ENCODE measurements around the gene TTLL11. TPM values are rescaled to one million over a fixed set of nuclear protein-coding genes. Genes with fewer than 3 reads are reported as not detected.

TTLL11 gene
- total RNA-seq, 2 experiments from 2014 or later: 1.5 to 2.1 TPM

DNA sequence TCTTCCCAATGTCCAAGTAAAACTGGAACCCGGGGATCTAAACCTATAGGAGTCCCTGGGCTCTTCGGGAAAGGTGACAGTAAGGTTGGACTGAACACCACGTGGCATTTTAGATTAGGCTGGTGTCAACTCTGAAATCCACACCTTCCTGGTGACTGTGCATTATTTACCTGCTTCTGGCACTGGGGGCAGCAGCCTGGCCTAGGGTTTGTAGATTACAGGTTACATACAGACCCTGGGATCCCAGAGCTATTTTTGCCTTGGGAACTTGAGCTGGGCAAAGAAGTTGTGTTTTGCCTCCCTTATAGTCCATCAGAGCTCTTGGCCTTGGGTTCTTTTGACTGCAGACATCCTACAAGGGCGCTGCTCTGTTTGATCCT is 268.5 kb downstream of the TTLL11 start:
- H3K36me3 Mint-ChIP-seq (ENCODE audit: low read depth): no peaks in the 10 kb centered on the region
- H3K27me3 Mint-ChIP-seq: no peaks in the 10 kb centered on the region
- CTCF ChIA-PET: no interaction called here
- H3K4me3 Mint-ChIP-seq: no peak overlapping the region
- POLR2A ChIA-PET: no interaction called here
- H3K27ac Mint-ChIP-seq: no peak overlapping the region
- DNase-seq: no peak
- no peaks in the 10 kb centered on the region for H3K9me3 Mint-ChIP-seq
- H3K4me1 Mint-ChIP-seq: no peaks in the 10 kb centered on the region

DNA sequence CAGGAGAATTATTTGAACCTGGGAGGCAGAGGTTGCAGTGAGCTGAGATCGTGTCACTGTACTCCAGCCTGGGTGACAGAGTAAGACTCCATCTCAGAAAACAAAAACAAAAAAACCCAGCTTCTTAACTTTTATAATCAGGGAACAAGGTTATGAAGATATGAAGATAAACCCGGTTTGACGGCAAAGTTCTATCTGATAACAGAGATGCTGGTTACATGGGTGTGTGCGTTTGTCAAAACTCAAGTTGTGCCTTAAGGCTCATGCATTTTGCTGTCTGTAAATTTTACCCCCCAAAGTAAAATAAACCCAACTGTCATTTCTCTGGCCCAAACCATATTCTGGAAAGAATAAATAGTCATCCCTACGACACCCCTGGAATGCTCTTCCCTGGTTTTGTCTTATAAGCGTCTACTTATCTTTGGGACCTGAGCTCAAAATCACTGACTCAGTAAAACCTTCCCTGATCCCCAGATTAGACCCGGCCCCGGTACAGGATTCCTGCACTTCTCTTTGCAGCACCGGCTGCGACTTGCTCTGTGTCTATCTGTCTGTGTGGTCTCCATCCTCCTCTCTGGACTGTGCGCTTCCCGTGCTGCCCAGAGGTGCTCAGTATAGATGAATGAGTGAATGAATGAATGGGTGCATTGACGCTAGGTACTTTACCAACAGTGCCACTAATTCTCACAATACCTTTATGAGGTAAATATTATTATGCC is 269.5 kb downstream of the TTLL11 start:
- H3K36me3 Mint-ChIP-seq (ENCODE audit: low read depth): no peaks in the 10 kb centered on the region
- no peak overlapping the region for H3K27ac Mint-ChIP-seq
- no peaks in the 10 kb centered on the region for H3K27me3 Mint-ChIP-seq
- ChIA-PET CTCF (no interaction called here), POLR2A (no interaction called here)
- H3K4me1 Mint-ChIP-seq: no peaks in the 10 kb centered on the region
- no peak overlapping the region for H3K4me3 Mint-ChIP-seq
- no peaks in the 10 kb centered on the region for H3K9me3 Mint-ChIP-seq
- DNase-seq: no peak

- POLR2A ChIA-PET: no interaction called here
- H3K4me1 Mint-ChIP-seq: no peaks in the 10 kb centered on the region
- no peaks in the 10 kb centered on the region for H3K27me3 Mint-ChIP-seq
- CTCF ChIA-PET: no interaction called here
- H3K27ac Mint-ChIP-seq: no peak overlapping the region
- no peaks in the 10 kb centered on the region for H3K36me3 Mint-ChIP-seq (ENCODE audit: low read depth)
- no peak overlapping the region for H3K4me3 Mint-ChIP-seq
- no peaks in the 10 kb centered on the region for H3K9me3 Mint-ChIP-seq
- no peak for DNase-seq
These were observed 270.7 kb downstream of the TTLL11 start for GRCh38 chr9:121822093-121823085.

DNA sequence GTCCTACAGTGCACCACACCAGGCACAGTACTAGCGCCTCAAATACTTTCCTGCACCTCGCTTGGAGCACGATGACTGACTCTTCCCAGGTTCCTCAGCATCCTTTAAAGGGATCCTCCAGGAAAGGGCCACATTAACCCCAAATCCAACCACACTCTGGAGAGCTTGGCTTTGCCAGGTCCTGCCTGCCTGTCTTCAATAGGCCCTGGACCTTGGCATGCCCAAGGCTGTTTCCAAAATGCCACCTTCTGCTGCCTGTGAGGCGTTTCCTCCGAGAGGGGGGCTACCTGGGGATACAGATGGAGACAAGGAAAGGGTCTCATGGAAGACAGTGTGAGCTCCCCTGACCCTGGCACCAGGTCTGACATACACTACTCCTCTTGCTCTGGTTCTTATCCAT is 271.8 kb downstream of the TTLL11 start:
- POLR2A ChIA-PET: no interaction called here
- H3K27ac Mint-ChIP-seq: no peak overlapping the region
- no peak overlapping the region for H3K4me3 Mint-ChIP-seq
- no peaks in the 10 kb centered on the region for H3K9me3 Mint-ChIP-seq
- no peaks in the 10 kb centered on the region for H3K4me1 Mint-ChIP-seq
- no peaks in the 10 kb centered on the region for H3K36me3 Mint-ChIP-seq (ENCODE audit: low read depth)
- no peaks in the 10 kb centered on the region for H3K27me3 Mint-ChIP-seq
- peak; percentile 9 for DNase-seq
- CTCF ChIA-PET: no interaction called here

DNA sequence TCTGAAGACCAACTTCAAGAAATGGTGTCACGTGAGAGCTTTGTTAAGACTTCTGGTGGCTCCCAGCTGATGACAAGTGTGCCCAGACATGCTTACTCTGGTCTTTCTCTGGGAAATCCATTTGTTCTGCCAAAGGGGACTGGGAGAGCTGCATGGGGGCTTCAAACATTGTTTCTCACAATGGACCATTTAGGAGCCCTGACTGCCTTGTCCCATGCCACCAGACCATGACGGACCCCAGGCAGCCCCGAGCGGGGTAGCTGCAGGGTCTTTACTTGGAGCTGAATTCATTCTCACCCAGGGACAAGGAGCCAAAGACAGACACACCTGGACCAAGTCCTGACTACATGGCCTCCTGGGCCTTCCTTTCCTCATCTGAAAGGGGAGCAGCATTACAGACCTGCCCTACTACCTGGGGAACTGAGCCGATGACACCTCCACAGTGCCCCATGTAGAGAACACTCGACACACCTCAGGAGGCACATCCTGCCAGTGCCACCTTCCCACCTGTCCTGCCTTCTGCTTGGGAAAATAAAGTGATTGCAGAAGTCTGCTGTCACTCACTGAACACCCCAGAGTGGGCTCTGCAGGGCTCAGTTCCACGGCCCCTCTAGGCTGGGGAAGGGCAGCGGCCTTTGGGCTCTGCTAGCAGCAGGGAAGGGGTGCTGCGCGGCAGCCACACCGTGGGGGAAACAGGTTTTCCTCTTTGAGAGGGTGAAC is 272.7 kb downstream of the TTLL11 start:
- no peaks in the 10 kb centered on the region for H3K4me1 Mint-ChIP-seq
- H3K27me3 Mint-ChIP-seq: no peaks in the 10 kb centered on the region
- no peaks in the 10 kb centered on the region for H3K36me3 Mint-ChIP-seq (ENCODE audit: low read depth)
- ChIA-PET CTCF (no interaction called here), POLR2A (no interaction called here)
- H3K9me3 Mint-ChIP-seq: no peaks in the 10 kb centered on the region
- no peak overlapping the region for H3K4me3 Mint-ChIP-seq
- no peak overlapping the region for H3K27ac Mint-ChIP-seq
- DNase-seq: peak; percentile 3

GRCh38 chr9:121819428-121820231 is 273.5 kb downstream of the TTLL11 start:
- Mint-ChIP-seq H3K9me3 (no peaks in the 10 kb centered on the region), H3K27me3 (no peaks in the 10 kb centered on the region), H3K36me3 (ENCODE audit: low read depth) (no peaks in the 10 kb centered on the region), H3K27ac (no peak overlapping the region), H3K4me3 (no peak overlapping the region), H3K4me1 (no peaks in the 10 kb centered on the region)
- CTCF ChIA-PET: no interaction called here
- POLR2A ChIA-PET: no interaction called here
- DNase-seq: no peak

GRCh38 chr9:121818841-121819427 is 274.2 kb downstream of the TTLL11 start:
- H3K4me1 Mint-ChIP-seq: no peaks in the 10 kb centered on the region
- no peak overlapping the region for H3K4me3 Mint-ChIP-seq
- DNase-seq: no peak
- ChIA-PET CTCF (no interaction called here), POLR2A (no interaction called here)
- H3K9me3 Mint-ChIP-seq: no peaks in the 10 kb centered on the region
- no peak overlapping the region for H3K27ac Mint-ChIP-seq
- H3K36me3 Mint-ChIP-seq (ENCODE audit: low read depth): no peaks in the 10 kb centered on the region
- H3K27me3 Mint-ChIP-seq: no peaks in the 10 kb centered on the region

DNA sequence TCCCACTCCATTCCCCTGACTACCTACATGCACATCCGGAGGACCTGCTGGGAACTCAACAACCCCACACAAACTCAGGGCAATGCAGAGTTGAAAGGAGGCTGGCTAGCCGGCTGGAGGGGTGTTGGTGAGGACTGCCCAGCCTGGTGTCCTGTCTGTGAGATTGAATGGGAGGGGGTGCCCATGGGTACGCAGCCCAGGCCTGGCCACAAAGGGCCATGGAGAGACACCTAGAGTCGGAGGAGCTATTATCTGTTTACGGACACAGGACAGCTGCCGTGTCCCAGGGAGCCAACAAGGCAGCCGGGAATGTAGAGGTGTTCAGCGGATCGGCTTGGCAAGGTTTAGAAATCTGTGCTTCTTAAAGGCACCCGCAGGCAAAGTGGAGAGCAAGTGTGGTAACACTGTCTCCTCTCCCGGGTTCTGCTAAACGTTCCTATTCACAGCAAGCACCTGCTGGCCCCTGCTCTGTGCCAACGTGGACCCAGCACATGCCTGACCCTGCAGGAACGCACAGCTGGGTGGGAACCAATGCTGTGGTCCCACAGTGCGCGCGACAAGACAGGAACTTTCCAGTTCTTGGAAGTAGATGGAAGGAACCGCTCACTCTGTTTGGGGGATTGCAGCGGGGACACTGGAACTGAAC is 275.0 kb downstream of the TTLL11 start:
- H3K9me3 Mint-ChIP-seq: no peaks in the 10 kb centered on the region
- H3K27ac Mint-ChIP-seq: no peak overlapping the region
- H3K4me1 Mint-ChIP-seq: no peaks in the 10 kb centered on the region
- POLR2A ChIA-PET: no interaction called here
- H3K27me3 Mint-ChIP-seq: no peaks in the 10 kb centered on the region
- H3K4me3 Mint-ChIP-seq: no peak overlapping the region
- CTCF ChIA-PET: no interaction called here
- H3K36me3 Mint-ChIP-seq (ENCODE audit: low read depth): no peaks in the 10 kb centered on the region
- no peak for DNase-seq

DNA sequence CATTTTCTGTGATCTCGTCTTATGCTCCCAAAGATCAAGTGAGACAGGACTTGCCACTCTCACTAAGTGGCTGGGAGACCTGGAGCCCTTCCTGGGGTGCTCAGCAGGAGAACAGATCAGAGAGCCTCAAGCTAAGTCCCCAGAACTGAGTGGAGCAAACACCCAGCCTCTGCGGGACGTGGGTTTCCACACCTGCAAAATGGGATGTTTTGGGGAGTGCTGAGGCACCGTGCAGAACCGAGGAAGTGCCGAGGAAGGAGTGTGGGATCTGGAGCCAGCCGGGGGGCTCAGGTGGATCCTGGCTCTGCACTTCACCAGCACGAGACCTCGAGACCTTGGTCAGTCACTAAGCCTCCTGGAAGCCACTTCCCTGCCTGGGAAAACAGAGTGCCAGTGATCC is 275.6 kb downstream of the TTLL11 start:
- no peaks in the 10 kb centered on the region for H3K36me3 Mint-ChIP-seq (ENCODE audit: low read depth)
- no peak overlapping the region for H3K27ac Mint-ChIP-seq
- ChIA-PET CTCF (no interaction called here), POLR2A (no interaction called here)
- no peaks in the 10 kb centered on the region for H3K27me3 Mint-ChIP-seq
- H3K9me3 Mint-ChIP-seq: no peaks in the 10 kb centered on the region
- H3K4me1 Mint-ChIP-seq: no peaks in the 10 kb centered on the region
- no peak overlapping the region for H3K4me3 Mint-ChIP-seq
- DNase-seq: no peak

DNA sequence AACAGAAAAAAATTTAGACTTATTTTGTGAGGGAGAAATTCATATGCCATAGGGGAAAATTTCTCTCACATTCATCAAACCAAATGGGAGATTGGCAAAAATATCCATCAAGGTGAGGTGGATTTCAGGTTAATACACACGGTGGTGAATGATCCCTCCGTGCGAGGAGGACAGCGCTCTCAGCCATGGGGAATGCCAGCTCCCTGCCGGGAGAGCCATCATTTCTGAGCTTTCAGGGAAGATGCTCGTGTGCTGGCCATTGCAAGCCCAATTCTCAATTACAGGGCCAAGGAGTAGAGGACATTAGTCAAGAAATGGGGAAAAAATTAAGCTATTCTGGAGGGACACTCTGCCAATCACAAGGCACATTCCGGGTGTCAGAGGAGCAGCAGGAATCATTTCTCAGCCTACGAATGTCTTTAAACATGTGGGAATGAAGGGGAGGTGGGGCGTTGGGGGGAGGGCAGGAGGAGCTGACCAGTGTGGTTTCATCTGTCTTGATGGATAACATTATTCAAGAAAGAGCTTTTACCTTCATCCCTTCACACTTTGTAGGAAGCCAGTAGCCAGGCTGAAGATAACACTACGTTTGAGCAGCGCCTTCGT is 276.2 kb downstream of the TTLL11 start:
- Mint-ChIP-seq H3K36me3 (ENCODE audit: low read depth) (no peaks in the 10 kb centered on the region), H3K9me3 (no peaks in the 10 kb centered on the region), H3K4me1 (no peaks in the 10 kb centered on the region), H3K27ac (no peak overlapping the region), H3K27me3 (no peaks in the 10 kb centered on the region), H3K4me3 (no peak overlapping the region)
- ChIA-PET CTCF (no interaction called here), POLR2A (no interaction called here)
- no peak for DNase-seq

DNA sequence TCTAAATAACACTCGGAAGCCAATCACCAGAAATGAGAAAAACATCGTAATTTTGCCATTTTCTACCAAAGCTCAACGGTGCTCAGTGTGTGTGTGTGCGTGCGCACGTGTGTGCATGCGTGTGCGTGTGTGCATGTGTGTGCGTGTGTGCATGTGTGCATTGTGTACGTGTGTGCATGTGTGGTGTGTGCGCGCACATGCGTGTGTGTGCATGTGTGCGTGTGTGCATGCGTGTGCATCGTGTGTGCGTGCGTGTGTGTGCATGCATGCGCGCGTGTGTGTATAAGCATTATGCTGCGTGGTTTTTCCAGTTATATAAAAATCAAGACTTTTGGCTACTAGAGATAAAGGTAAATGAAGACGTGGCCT is 276.7 kb downstream of the TTLL11 start:
- Mint-ChIP-seq H3K27ac (no peak overlapping the region), H3K27me3 (no peaks in the 10 kb centered on the region), H3K4me3 (no peak overlapping the region), H3K9me3 (no peaks in the 10 kb centered on the region), H3K36me3 (ENCODE audit: low read depth) (no peaks in the 10 kb centered on the region), H3K4me1 (no peaks in the 10 kb centered on the region)
- POLR2A ChIA-PET: no interaction called here
- no peak for DNase-seq
- CTCF ChIA-PET: no interaction called here
